ENCODE measurements around the gene ACSF2. TPM values are rescaled to one million over a fixed set of nuclear protein-coding genes. Genes with fewer than 3 reads are reported as not detected.

The ACSF2 gene
- total RNA-seq, 1 experiment from 2014 or later = 63.5 TPM

DNA sequence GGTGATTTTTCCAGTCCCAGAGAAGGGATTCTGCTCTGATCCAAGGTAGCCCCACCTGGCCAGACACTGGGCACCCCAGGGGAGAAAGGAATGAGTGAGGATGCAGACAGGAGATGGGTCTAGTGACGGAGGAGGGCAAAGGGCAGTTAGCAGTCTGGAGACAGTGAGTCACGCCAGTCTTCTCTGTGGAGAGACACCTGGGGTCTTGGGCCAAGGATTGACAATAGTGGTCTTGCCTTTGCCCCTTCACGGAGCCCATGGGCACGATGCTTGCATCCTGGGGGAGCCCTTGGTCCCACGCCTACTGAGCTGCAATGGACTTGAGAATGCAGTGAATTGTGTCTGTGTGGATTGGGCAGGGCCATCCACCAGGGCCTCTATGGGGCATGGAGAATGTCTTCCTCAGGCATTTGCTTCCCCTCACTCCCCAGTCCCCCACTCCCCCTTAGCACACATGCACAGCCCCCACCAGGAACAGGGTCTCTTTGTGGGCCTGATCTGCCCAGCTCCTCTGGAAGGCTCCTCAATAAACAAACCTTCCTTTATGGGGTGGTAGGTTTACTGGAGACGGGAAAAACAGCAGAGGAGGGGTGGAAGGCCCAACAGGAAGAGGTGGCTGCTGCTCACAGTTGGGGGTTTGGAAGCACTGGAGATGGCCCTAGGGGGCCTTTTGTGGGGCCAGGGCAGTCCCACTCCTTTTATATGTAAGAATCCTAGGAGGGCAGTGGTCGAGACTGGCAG lies 41.3 kb downstream of the ACSF2 start:
- Histone ChIP-seq H4K20me1 (ENCODE audit: insufficient read depth, low read depth, low read length) (no peaks in the 10 kb centered on the region), H2AFZ (ENCODE audit: low read length) (no peak overlapping the region), H3K4me2 (ENCODE audit: low read depth, low read length, poor library complexity, severe bottlenecking) (no peak overlapping the region), H3K4me3 (ENCODE audit: low read length) (no peak overlapping the region), H3K9me2 (replicated peaks; ENCODE audit: insufficient read depth, low read length) (no peaks in the 10 kb centered on the region), H3K9ac (ENCODE audit: low read length) (no peak overlapping the region), H3K27ac (ENCODE audit: low read length) (no peak overlapping the region), H3K36me3 (ENCODE audit: insufficient read depth, low read length) (no peaks in the 10 kb centered on the region), H3K4me1 (ENCODE audit: low read length) (no peaks in the 10 kb centered on the region), H3K27me3 (ENCODE audit: low read length) (no peaks in the 10 kb centered on the region), H3K79me2 (ENCODE audit: low read length) (no peaks in the 10 kb centered on the region), H3K9me3 (ENCODE audit: low read length) (no peaks in the 10 kb centered on the region)
- DNase-seq = no peak

DNA sequence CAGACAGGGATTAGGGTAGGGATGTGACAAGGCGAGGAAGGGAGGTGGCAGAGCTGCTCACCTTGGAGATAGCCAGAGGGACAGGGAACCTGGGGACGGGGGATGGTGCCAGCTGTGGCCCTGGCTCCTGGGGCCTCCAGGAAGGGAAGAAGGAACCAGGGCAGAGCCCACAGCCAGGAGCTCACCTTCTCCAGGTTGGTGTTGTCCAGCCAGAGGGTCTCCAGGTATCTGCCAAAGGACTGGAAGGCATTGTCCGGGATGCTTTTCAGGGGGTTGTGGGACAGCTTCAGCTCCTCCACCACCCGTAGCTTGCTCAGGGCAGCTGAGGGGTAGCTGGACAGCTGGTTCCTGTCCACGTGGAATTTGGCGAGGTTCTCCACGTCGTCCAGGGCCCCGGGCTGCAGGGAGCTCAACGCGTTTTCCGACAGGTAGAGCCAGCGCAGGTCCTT lies 41.9 kb downstream of the ACSF2 start:
- Histone ChIP-seq H3K79me2 (ENCODE audit: low read length) (no peaks in the 10 kb centered on the region), H3K9me2 (replicated peaks; ENCODE audit: insufficient read depth, low read length) (no peaks in the 10 kb centered on the region)

DNA sequence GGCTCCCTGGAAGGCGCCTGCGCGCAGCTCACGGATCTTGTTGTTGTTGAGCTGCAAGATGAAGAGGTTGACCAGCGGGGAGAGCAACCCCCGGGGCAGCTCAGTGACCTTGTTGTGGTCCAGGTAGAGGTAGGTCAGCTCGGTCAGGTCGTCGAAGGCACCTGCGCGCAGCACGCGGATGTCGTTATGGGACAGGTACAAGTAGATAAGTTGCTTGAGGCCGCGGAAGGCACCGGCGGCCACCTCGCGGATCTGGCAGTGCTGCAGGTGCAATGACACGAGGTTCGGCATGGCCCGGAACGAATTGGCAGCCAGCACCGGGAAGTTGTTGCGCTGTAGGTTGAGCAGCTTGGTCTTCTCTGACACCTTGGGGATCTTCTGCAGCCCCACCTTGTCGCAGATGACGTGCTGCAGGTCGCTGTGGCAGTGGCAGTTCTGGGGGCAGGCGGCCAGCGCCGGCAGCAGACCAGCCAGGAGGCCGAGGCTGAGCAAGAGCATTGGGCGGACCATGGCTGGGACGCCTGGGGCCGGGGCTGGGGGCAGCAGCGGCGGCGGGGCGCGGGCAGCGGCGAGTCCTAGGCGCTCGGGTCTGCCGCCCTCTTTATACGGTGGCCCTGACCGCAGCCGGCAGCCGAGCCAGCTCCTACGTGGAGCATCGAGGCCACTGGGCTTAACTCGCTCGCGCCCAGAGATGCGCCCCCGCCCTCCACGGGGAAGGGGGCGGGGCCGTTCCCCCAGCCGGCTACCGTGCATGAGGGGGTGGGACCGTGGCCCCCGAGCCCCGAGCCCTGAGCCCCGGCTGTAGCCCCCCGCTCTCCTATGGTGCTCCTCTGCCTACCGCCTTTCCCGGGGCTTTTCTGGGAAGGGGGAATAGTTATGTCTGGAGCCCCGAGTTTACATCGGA lies 42.5 kb downstream of the ACSF2 start, which contains the start of gene CHAD:
TSS of gene CHAD (minus strand) at position 577 of the 904 bp plus-strand sequence. CDS start at position 510, 67 bp downstream.
- no peaks in the 10 kb centered on the region for H3K4me1 ChIP-seq (ENCODE audit: low read length)
- no peak for DNase-seq
- H2AFZ ChIP-seq (ENCODE audit: low read length) = no peak within 1 kb of the TSS
- no peak within 1 kb of the TSS for H3K27ac ChIP-seq (ENCODE audit: low read length)
- H3K27me3 ChIP-seq (ENCODE audit: low read length) = no peaks in the 10 kb centered on the region
- no peak within 1 kb of the TSS for H3K9ac ChIP-seq (ENCODE audit: low read length)
- H4K20me1 ChIP-seq (ENCODE audit: insufficient read depth, low read depth, low read length) = no peaks in the 10 kb centered on the region
- H3K9me2 ChIP-seq (replicated peaks; ENCODE audit: insufficient read depth, low read length) = no peaks in the 10 kb centered on the region
- no peak within 1 kb of the TSS for H3K4me3 ChIP-seq (ENCODE audit: low read length)
- H3K4me2 ChIP-seq (ENCODE audit: low read depth, low read length, poor library complexity, severe bottlenecking) = no peak within 1 kb of the TSS
- H3K79me2 ChIP-seq (ENCODE audit: low read length) = no peaks in the 10 kb centered on the region
- no peaks in the 10 kb centered on the region for H3K36me3 ChIP-seq (ENCODE audit: insufficient read depth, low read length)
- H3K9me3 ChIP-seq (ENCODE audit: low read length) = no peaks in the 10 kb centered on the region

More for the DNA sequence above, 41.9 kb downstream of the ACSF2 start:
- no peak overlapping the region for H2AFZ ChIP-seq (ENCODE audit: low read length)
- no peaks in the 10 kb centered on the region for H4K20me1 ChIP-seq (ENCODE audit: insufficient read depth, low read depth, low read length)
- no peak overlapping the region for H3K4me2 ChIP-seq (ENCODE audit: low read depth, low read length, poor library complexity, severe bottlenecking)
- no peaks in the 10 kb centered on the region for H3K27me3 ChIP-seq (ENCODE audit: low read length)
- no peaks in the 10 kb centered on the region for H3K36me3 ChIP-seq (ENCODE audit: insufficient read depth, low read length)
- no peak for DNase-seq
- no peak overlapping the region for H3K27ac ChIP-seq (ENCODE audit: low read length)
- no peak overlapping the region for H3K4me3 ChIP-seq (ENCODE audit: low read length)
- no peak overlapping the region for H3K9ac ChIP-seq (ENCODE audit: low read length)
- H3K4me1 ChIP-seq (ENCODE audit: low read length) = no peaks in the 10 kb centered on the region
- no peaks in the 10 kb centered on the region for H3K9me3 ChIP-seq (ENCODE audit: low read length)

DNA sequence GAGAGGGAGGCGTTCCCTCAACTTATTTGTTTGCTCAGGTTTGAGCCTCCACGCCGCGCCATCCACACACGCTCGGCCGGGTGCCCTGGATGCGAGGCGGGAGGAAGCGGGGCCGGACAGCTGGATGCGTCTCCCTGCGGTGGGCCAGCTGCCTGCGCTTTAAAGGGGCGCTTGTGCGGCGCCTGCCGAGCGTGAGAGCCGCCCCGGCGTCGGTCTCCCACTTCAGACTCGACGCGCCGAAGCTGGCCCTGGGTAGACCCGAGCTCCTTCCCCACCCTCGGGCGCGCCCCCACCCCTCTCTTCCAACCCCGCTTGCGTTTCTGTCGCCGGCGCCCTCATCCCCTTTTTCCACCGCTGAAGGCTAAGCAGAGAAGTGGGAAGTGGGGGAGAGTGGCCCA lies 43.2 kb downstream of the ACSF2 start:
- peaks cover 3% of the 10 kb centered on the region; the same call in 1 of the 2 replicates for H3K36me3 ChIP-seq (ENCODE audit: insufficient read depth, low read length)
- H3K27me3 ChIP-seq (ENCODE audit: low read length) = no peaks in the 10 kb centered on the region
- no peaks in the 10 kb centered on the region for H3K4me1 ChIP-seq (ENCODE audit: low read length)
- H3K79me2 ChIP-seq (ENCODE audit: low read length) = no peaks in the 10 kb centered on the region
- H2AFZ ChIP-seq (ENCODE audit: low read length) = no peak overlapping the region
- H3K4me2 ChIP-seq (ENCODE audit: low read depth, low read length, poor library complexity, severe bottlenecking) = no peak overlapping the region
- H4K20me1 ChIP-seq (ENCODE audit: insufficient read depth, low read depth, low read length) = no peaks in the 10 kb centered on the region
- no peak overlapping the region for H3K27ac ChIP-seq (ENCODE audit: low read length)
- H3K9me3 ChIP-seq (ENCODE audit: low read length) = no peaks in the 10 kb centered on the region
- DNase-seq = no peak
- no peaks in the 10 kb centered on the region for H3K9me2 ChIP-seq (replicated peaks; ENCODE audit: insufficient read depth, low read length)
- H3K4me3 ChIP-seq (ENCODE audit: low read length) = no peak overlapping the region
- no peak overlapping the region for H3K9ac ChIP-seq (ENCODE audit: low read length)

DNA sequence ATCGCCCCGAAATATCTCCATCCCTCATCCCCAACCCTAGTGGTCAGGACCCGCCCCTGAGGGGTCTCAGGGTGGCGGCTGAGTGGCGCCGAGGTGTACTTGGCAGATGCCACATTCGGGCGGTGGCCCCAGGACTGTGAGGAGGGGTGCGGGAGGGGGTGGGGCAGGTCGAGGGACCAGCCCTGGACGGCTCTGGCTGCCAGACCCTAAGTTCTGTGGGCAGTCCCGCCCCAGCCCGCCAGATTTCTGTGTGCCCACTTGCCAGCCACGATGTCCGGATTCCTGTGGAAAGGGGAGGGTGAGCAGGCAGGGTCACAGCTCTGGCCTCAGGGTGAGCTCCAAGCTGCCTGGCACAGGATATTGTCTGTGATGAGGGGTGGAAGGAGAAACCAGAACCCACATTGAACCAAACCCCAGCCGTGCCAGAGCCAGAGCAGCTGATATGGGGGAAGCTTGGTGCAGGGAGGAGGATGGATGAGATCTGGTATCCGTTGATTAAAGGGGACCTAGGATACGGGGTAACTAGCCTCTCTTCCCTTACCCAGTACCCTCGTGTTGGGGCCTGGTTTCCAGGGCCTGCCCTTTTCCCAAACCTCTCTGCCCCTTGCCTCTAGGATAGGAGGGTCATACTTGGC lies 43.8 kb downstream of the ACSF2 start:
- peaks cover 3% of the 10 kb centered on the region; the same call in 1 of the 2 replicates for H3K36me3 ChIP-seq (ENCODE audit: insufficient read depth, low read length)
- no peak overlapping the region for H3K27ac ChIP-seq (ENCODE audit: low read length)
- no peaks in the 10 kb centered on the region for H4K20me1 ChIP-seq (ENCODE audit: insufficient read depth, low read depth, low read length)
- H2AFZ ChIP-seq (ENCODE audit: low read length) = no peak overlapping the region
- H3K27me3 ChIP-seq (ENCODE audit: low read length) = no peaks in the 10 kb centered on the region
- no peak for DNase-seq
- H3K4me2 ChIP-seq (ENCODE audit: low read depth, low read length, poor library complexity, severe bottlenecking) = no peak overlapping the region
- H3K9me3 ChIP-seq (ENCODE audit: low read length) = no peaks in the 10 kb centered on the region
- no peaks in the 10 kb centered on the region for H3K79me2 ChIP-seq (ENCODE audit: low read length)
- H3K9ac ChIP-seq (ENCODE audit: low read length) = no peak overlapping the region
- no peaks in the 10 kb centered on the region for H3K4me1 ChIP-seq (ENCODE audit: low read length)
- no peaks in the 10 kb centered on the region for H3K9me2 ChIP-seq (replicated peaks; ENCODE audit: insufficient read depth, low read length)
- H3K4me3 ChIP-seq (ENCODE audit: low read length) = no peak overlapping the region

DNA sequence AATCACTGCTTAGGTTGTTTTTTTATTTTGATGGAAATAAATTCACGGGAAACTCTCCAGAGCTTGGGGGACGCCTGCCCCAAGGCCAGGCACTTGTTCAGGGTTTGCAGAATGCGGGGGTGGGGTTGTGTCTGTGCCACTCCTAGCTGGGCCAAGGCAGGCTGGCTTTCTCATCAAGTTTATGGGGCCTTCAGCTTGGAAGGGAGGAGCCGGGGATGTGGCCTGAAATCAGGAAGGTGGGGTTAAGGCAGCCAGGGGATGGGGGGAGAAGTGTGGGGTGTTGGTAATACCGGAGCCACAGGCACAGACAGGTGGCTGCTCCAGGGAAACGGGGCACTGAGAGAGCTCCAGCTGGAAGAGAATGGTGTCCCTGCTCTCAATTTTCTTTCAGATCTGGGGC lies 44.4 kb downstream of the ACSF2 start:
- H3K9ac ChIP-seq (ENCODE audit: low read length) = no peak overlapping the region
- peaks cover 3% of the 10 kb centered on the region; the same call in 1 of the 2 replicates for H3K36me3 ChIP-seq (ENCODE audit: insufficient read depth, low read length)
- no peaks in the 10 kb centered on the region for H3K4me1 ChIP-seq (ENCODE audit: low read length)
- H3K9me2 ChIP-seq (replicated peaks; ENCODE audit: insufficient read depth, low read length) = no peaks in the 10 kb centered on the region
- no peaks in the 10 kb centered on the region for H3K9me3 ChIP-seq (ENCODE audit: low read length)
- no peak overlapping the region for H3K4me2 ChIP-seq (ENCODE audit: low read depth, low read length, poor library complexity, severe bottlenecking)
- no peak for DNase-seq
- no peak overlapping the region for H3K4me3 ChIP-seq (ENCODE audit: low read length)
- H4K20me1 ChIP-seq (ENCODE audit: insufficient read depth, low read depth, low read length) = no peaks in the 10 kb centered on the region
- H2AFZ ChIP-seq (ENCODE audit: low read length) = no peak overlapping the region
- no peak overlapping the region for H3K27ac ChIP-seq (ENCODE audit: low read length)
- H3K79me2 ChIP-seq (ENCODE audit: low read length) = no peaks in the 10 kb centered on the region
- H3K27me3 ChIP-seq (ENCODE audit: low read length) = no peaks in the 10 kb centered on the region

DNA sequence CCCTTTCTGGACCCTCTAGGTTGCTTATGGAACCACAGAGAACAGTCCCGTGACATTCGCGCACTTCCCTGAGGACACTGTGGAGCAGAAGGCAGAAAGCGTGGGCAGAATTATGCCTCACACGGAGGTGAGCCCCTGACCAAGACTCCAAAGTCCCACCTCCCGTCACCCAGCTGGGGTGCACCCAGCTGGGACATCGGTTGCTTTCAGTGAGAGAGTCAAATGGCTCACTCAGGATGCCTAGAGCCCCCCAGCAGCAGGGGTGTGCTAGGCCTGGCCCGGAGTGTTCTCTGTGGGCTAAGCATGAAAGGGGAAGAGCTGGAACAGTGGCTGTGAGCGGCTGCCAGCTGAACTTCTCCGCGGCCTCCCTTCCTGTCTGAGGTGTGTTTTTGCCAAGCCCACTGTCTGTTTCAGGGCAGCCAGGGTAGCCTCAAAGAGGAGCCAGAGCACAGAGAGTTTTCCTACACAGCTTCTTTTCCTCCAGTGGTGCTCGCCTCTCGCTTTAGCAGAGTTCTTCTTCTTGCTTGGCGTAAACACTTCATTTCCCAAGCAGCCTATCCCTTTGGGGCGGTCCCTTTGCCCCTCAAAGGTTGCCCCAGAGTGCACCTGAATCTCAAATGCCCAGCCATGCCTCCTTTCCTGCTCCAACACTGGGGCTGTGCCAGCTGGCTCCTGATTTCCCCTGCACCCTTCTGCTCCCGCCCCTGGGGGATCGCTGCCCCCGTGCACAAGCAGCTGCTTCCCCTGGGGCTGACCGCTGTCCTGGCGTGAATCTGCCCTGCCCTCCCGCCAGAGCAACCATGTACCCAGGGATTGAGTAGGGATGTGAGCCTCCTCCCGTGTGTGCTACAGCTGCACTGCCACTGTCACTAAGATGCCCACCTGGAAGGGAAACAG lies 45.2 kb downstream of the ACSF2 start:
- H3K9ac ChIP-seq (ENCODE audit: low read length) = no peak overlapping the region
- no peaks in the 10 kb centered on the region for H3K27me3 ChIP-seq (ENCODE audit: low read length)
- DNase-seq = no peak

More for the DNA sequence above, 45.2 kb downstream of the ACSF2 start:
- H3K4me1 ChIP-seq (ENCODE audit: low read length) = no peaks in the 10 kb centered on the region
- H3K36me3 ChIP-seq (ENCODE audit: insufficient read depth, low read length) = peaks cover 3% of the 10 kb centered on the region; the same call in 1 of the 2 replicates
- H3K4me2 ChIP-seq (ENCODE audit: low read depth, low read length, poor library complexity, severe bottlenecking) = no peak overlapping the region
- H3K4me3 ChIP-seq (ENCODE audit: low read length) = no peak overlapping the region
- no peak overlapping the region for H2AFZ ChIP-seq (ENCODE audit: low read length)
- no peaks in the 10 kb centered on the region for H4K20me1 ChIP-seq (ENCODE audit: insufficient read depth, low read depth, low read length)
- H3K9me3 ChIP-seq (ENCODE audit: low read length) = no peaks in the 10 kb centered on the region
- no peaks in the 10 kb centered on the region for H3K9me2 ChIP-seq (replicated peaks; ENCODE audit: insufficient read depth, low read length)
- no peaks in the 10 kb centered on the region for H3K79me2 ChIP-seq (ENCODE audit: low read length)
- H3K27ac ChIP-seq (ENCODE audit: low read length) = no peak overlapping the region

Data from Karpas-422 (cell line).